Neural cell (in vitro differentiated cells): ENCODE measurements around the gene PIEZO1. TPM values are rescaled to one million over a fixed set of nuclear protein-coding genes. Genes with fewer than 3 reads are reported as not detected.

Source experiments
- H2AFZ ChIP-seq: fragments of 200-600, 300-800 bp; sonication (generic), shearing (Covaris generic); 2 replicates; pipeline ENCODE4 v1.6.0; 2014; ENCODE audit warnings: low read depth, mild to moderate bottlenecking, antibody characterized with exemption, low read length, moderate library complexity
- H3F3A ChIP-seq: fragments of 200-600 bp; shearing (Covaris generic); 2 replicates; pipeline ENCODE4 v1.6.1; 2016; ENCODE audit warnings: mild to moderate bottlenecking, moderate library complexity, mixed read lengths, antibody characterized with exemption, low read length; ENCODE audit not compliant: insufficient read depth, poor library complexity, severe bottlenecking
- H3K27ac ChIP-seq: fragments of 200-600, 300-800 bp; sonication (generic), shearing (Covaris generic); 2 replicates; pipeline ENCODE4 v1.5.1; 2014; ENCODE audit warnings: mild to moderate bottlenecking, low read length, moderate library complexity
- H3K27me3 ChIP-seq: fragments of 300-800, 200-600 bp; sonication (generic), shearing (Covaris generic); 2 replicates; pipeline ENCODE4 v1.6.0; 2014; ENCODE audit warnings: mild to moderate bottlenecking, low read depth, low read length, moderate library complexity; ENCODE audit not compliant: insufficient read depth
- H3K36me3 ChIP-seq: fragments of 300-800, 200-600 bp; sonication (generic), shearing (Covaris generic); 2 replicates; pipeline ENCODE4 v1.5.1; 2014; ENCODE audit warnings: mild to moderate bottlenecking, antibody characterized with exemption, low read length, moderate library complexity; ENCODE audit not compliant: insufficient read depth
- H3K4me2 ChIP-seq: fragments of 300-800, 200-600 bp; sonication (generic), shearing (Covaris generic); 2 replicates; pipeline ENCODE4 v1.6.0; 2014; ENCODE audit warnings: mild to moderate bottlenecking, low read length
- H3K4me3 ChIP-seq: fragments of 300-800, 200-600 bp; sonication (generic), shearing (Covaris generic); 2 replicates; pipeline ENCODE4 v1.5.1; 2014; ENCODE audit warnings: mild to moderate bottlenecking, low read length, moderate library complexity
- H3K79me2 ChIP-seq: fragments of 200-600 bp; shearing (Covaris generic); replicated peaks from 2 replicates; pipeline ENCODE4 v1.6.0; 2014; ENCODE audit warnings: mild to moderate bottlenecking, low read length, moderate library complexity; ENCODE audit not compliant: insufficient read depth
- H3K9ac ChIP-seq: fragments of 300-800, 200-600 bp; sonication (generic), shearing (Covaris generic); 2 replicates; pipeline ENCODE4 v1.6.1; 2016; ENCODE audit warnings: mild to moderate bottlenecking, low read length, mixed read lengths
- H3K9me2 ChIP-seq: fragments of 200-600 bp; shearing (Covaris generic); 2 replicates; pipeline ENCODE4 v1.6.1; 2016; ENCODE audit warnings: mild to moderate bottlenecking, low read length, mixed read lengths; ENCODE audit not compliant: insufficient read depth
- H3K9me3 ChIP-seq: fragments of 200-600, 300-800 bp; sonication (generic), shearing (Covaris generic); 2 replicates; pipeline ENCODE4 v1.6.1; 2016; ENCODE audit warnings: mild to moderate bottlenecking, mixed run types, low read length, moderate library complexity, mixed read lengths
- H4K20me1 ChIP-seq: fragments of 200-600 bp; shearing (Covaris generic); 2 replicates; pipeline ENCODE4 v1.6.1; 2016; ENCODE audit warnings: mild to moderate bottlenecking, mixed run types; ENCODE audit not compliant: insufficient read depth
- CTCF ChIP-seq: fragments of 450-650 bp; IDR thresholded peaks from 2 replicates; pipeline ENCODE4 v1.5.1; 2014; ENCODE audit warnings: antibody characterized with exemption, mild to moderate bottlenecking, moderate library complexity; ENCODE audit not compliant: poor library complexity, severe bottlenecking
- EP300 ChIP-seq: fragments of 450-650 bp; conservative IDR thresholded peaks from 2 replicates; pipeline ENCODE4 v1.6.1; 2014; ENCODE audit warnings: antibody characterized with exemption, mild to moderate bottlenecking, moderate library complexity; ENCODE audit not compliant: poor library complexity, severe bottlenecking
- EZH2 ChIP-seq: fragments of 200-600, 300-800 bp; shearing (Covaris generic), sonication (generic); IDR thresholded peaks from 2 replicates; pipeline ENCODE4 v1.6.1; 2014; ENCODE audit warnings: antibody characterized with exemption, low read length, borderline replicate concordance, mild to moderate bottlenecking; ENCODE audit not compliant: insufficient read depth, poor library complexity, severe bottlenecking
- MXI1 ChIP-seq: fragments of 450-650 bp; conservative IDR thresholded peaks from 2 replicates; pipeline ENCODE4 v1.6.1; 2014; ENCODE audit warnings: antibody characterized with exemption, mild to moderate bottlenecking; ENCODE audit not compliant: poor library complexity, severe bottlenecking
- POLR2AphosphoS5 ChIP-seq: IDR thresholded peaks from 2 replicates; pipeline ENCODE4 v1.6.1; 2012
- RAD21 ChIP-seq: fragments of 450-650 bp; conservative IDR thresholded peaks from 2 replicates; pipeline ENCODE4 v1.6.1; 2014; ENCODE audit warnings: antibody characterized with exemption, mild to moderate bottlenecking, moderate library complexity
- SMC3 ChIP-seq: fragments of 450-650 bp; conservative IDR thresholded peaks from 2 replicates; pipeline ENCODE4 v1.6.1; 2014; ENCODE audit warnings: antibody characterized with exemption, mild to moderate bottlenecking, moderate library complexity; ENCODE audit not compliant: poor library complexity
- TAF1 ChIP-seq: IDR thresholded peaks from 2 replicates; pipeline ENCODE4 v1.6.1; 2012; ENCODE audit warnings: low read depth
- polyA plus RNA-seq: library from polyadenylated mRNA; depleted of rRNA; stranded (reverse); fragments of >200 nt; gene quantifications from 2 replicates; pipeline ENCODE4 v1.2.3, GENCODE V29; 2014
- TF ChIP-seq, protein P1 (sequence below): IDR thresholded peaks from 2 replicates; pipeline ENCODE4 v1.6.1; 2012; ENCODE audit warnings: borderline replicate concordance

Gene PIEZO1
- polyA plus RNA-seq, 1 donor from 2014 or later = not detected

GRCh38 chr16:88724855-88725555 lies 60.0 kb downstream of the PIEZO1 start:
- TF ChIP-seq SMC3 (no peak), CTCF (no peak), TAF1 (no peak), POLR2AphosphoS5 (no peak), EP300 (no peak), MXI1 (no peak)
- TF ChIP-seq, protein P1, sequence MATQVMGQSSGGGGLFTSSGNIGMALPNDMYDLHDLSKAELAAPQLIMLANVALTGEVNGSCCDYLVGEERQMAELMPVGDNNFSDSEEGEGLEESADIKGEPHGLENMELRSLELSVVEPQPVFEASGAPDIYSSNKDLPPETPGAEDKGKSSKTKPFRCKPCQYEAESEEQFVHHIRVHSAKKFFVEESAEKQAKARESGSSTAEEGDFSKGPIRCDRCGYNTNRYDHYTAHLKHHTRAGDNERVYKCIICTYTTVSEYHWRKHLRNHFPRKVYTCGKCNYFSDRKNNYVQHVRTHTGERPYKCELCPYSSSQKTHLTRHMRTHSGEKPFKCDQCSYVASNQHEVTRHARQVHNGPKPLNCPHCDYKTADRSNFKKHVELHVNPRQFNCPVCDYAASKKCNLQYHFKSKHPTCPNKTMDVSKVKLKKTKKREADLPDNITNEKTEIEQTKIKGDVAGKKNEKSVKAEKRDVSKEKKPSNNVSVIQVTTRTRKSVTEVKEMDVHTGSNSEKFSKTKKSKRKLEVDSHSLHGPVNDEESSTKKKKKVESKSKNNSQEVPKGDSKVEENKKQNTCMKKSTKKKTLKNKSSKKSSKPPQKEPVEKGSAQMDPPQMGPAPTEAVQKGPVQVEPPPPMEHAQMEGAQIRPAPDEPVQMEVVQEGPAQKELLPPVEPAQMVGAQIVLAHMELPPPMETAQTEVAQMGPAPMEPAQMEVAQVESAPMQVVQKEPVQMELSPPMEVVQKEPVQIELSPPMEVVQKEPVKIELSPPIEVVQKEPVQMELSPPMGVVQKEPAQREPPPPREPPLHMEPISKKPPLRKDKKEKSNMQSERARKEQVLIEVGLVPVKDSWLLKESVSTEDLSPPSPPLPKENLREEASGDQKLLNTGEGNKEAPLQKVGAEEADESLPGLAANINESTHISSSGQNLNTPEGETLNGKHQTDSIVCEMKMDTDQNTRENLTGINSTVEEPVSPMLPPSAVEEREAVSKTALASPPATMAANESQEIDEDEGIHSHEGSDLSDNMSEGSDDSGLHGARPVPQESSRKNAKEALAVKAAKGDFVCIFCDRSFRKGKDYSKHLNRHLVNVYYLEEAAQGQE = no peak
- no peaks in the 10 kb centered on the region for H4K20me1 ChIP-seq
- H3K27ac ChIP-seq = no peak overlapping the region
- no peaks in the 10 kb centered on the region for H3F3A ChIP-seq
- H3K9ac ChIP-seq = no peak overlapping the region
- H3K9me2 ChIP-seq = no peaks in the 10 kb centered on the region
- no peaks in the 10 kb centered on the region for H3K9me3 ChIP-seq
- no peak overlapping the region for H2AFZ ChIP-seq
- H3K36me3 ChIP-seq = no peaks in the 10 kb centered on the region
- H3K27me3 ChIP-seq = no peaks in the 10 kb centered on the region
- no peak overlapping the region for H3K4me3 ChIP-seq
- H3K79me2 ChIP-seq = no peaks in the 10 kb centered on the region
- H3K4me2 ChIP-seq = no peak overlapping the region

DNA sequence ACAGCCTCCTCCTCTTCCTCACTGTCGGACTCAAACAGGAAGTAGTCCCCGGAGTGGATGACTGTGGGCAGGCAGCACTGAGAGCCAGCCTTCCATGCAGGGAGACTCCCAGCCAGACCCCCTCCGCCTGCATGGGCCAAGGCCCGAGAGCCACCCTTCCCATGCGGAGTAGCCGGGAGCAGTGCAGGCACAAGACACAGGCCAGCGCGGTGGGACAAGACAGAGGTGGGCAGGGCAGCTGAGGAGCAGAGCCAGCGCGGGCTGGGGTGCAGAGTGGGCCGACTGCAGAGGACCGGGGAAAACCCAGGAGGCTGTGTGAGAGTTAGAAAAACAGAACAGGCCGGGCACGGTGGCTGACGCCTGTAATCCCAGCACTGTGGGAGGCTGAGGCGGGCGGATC lies 61.1 kb downstream of the PIEZO1 start:
- H4K20me1 ChIP-seq = no peaks in the 10 kb centered on the region
- H2AFZ ChIP-seq = no peak overlapping the region
- no peak for TF ChIP-seq EP300

DNA sequence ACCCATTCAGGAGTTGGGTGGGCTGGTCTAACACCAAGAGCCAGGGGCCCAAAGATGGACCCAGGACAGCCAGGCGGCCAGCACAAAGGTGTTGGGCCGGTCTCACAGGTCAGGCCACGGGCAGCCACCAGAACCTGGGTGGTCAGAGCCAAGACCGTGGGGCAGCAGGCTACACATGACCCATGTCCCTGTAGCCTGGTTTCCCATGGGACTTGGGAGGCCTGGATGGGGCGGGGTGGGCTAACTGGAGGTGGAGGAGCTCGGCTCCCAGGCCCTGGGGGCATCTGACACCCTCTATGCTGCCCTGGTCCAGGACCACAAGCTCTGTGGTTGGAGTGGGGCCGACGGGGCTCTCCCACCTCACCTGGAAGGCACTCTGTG lies 61.5 kb downstream of the PIEZO1 start:
- H3K79me2 ChIP-seq = no peaks in the 10 kb centered on the region
- H3K4me2 ChIP-seq = no peak overlapping the region
- H4K20me1 ChIP-seq = no peaks in the 10 kb centered on the region
- H2AFZ ChIP-seq = no peak overlapping the region
- no peak overlapping the region for H3K27ac ChIP-seq
- no peak overlapping the region for H3K9ac ChIP-seq
- TF ChIP-seq MXI1 = no peak
- TF ChIP-seq POLR2AphosphoS5 = no peak
- no peak for TF ChIP-seq RAD21
- no peak for TF ChIP-seq SMC3
- TF ChIP-seq TAF1 = no peak
- TF ChIP-seq CTCF = no peak
- no peak for TF ChIP-seq EP300
- TF ChIP-seq, protein P1 = no peak
- no peak for TF ChIP-seq EZH2
- H3K9me2 ChIP-seq = no peaks in the 10 kb centered on the region
- H3K9me3 ChIP-seq = no peaks in the 10 kb centered on the region
- no peaks in the 10 kb centered on the region for H3F3A ChIP-seq
- no peak overlapping the region for H3K4me3 ChIP-seq
- H3K27me3 ChIP-seq = no peaks in the 10 kb centered on the region
- H3K36me3 ChIP-seq = no peaks in the 10 kb centered on the region

More for the DNA sequence above, 61.1 kb downstream of the PIEZO1 start:
- Histone ChIP-seq H3K79me2 (no peaks in the 10 kb centered on the region), H3K4me2 (no peak overlapping the region), H3F3A (no peaks in the 10 kb centered on the region), H3K9me2 (no peaks in the 10 kb centered on the region), H3K9me3 (no peaks in the 10 kb centered on the region), H3K27me3 (no peaks in the 10 kb centered on the region), H3K27ac (no peak overlapping the region), H3K4me3 (no peak overlapping the region), H3K36me3 (no peaks in the 10 kb centered on the region), H3K9ac (no peak overlapping the region)
